WTC11 (cell line): ENCODE measurements around the gene SCEL. TPM values are rescaled to one million over a fixed set of nuclear protein-coding genes. Genes with fewer than 3 reads are reported as not detected.

Experiments
- ATAC-seq: fragments of 200-7000 bp; cut with Tn5 transposase; 2 replicates; pipeline ENCODE4 v1.10.0; 2021; ENCODE audit warnings: mild to moderate bottlenecking, moderate library complexity
- CTCF ChIA-PET: fragments of 300-600 bp; sonication (Branson Sonifier 250); formaldehyde crosslinking; loops from one replicate; lab custom pipeline; 2021; ENCODE audit warnings: antibody characterized with exemption; lab: Charles Lee
- POLR2A ChIA-PET: fragments of 350-600 bp; sonication (Branson Sonifier 250); formaldehyde crosslinking; loops from one replicate; lab custom pipeline; 2021; ENCODE audit warnings: antibody characterized with exemption; lab: Charles Lee
- DNase-seq: peaks from one replicate; pipeline ENCODE4 v3.0.0; 2021; ENCODE audit warnings: low spot score
- H3K27ac Mint-ChIP-seq: 2 replicates; pipeline ENCODE4 v1.8.0; 2021; ENCODE audit warnings: mixed read lengths
- H3K27me3 Mint-ChIP-seq: 2 replicates; pipeline ENCODE4 v1.8.0; 2021; ENCODE audit warnings: low read depth, mild to moderate bottlenecking, moderate library complexity, mixed read lengths
- H3K36me3 Mint-ChIP-seq: 2 replicates; pipeline ENCODE4 v1.8.0; 2021; ENCODE audit warnings: mixed read lengths
- H3K4me1 Mint-ChIP-seq: 2 replicates; pipeline ENCODE4 v1.8.0; 2022; ENCODE audit warnings: mixed read lengths
- H3K4me3 Mint-ChIP-seq: 2 replicates; pipeline ENCODE4 v1.8.0; 2021; ENCODE audit warnings: mild to moderate bottlenecking, moderate library complexity, mixed read lengths
- H3K9me3 Mint-ChIP-seq: 2 replicates; pipeline ENCODE4 v1.8.0; 2021; ENCODE audit warnings: mixed read lengths
- CREB1 ChIP-seq: sonication (generic); formaldehyde crosslinking; IDR thresholded peaks from 2 replicates; pipeline ENCODE4 v1.8.0; 2023; ENCODE audit warnings: mild to moderate bottlenecking, missing genetic modification reagents
- ETV6 ChIP-seq: sonication (generic); formaldehyde crosslinking; IDR thresholded peaks from 2 replicates; pipeline ENCODE4 v1.8.1; 2022; ENCODE audit warnings: mild to moderate bottlenecking, missing genetic modification reagents
- HMGA2 ChIP-seq: fragments of 250-450 bp; sonication (Bioruptor Pico); IDR thresholded peaks from 2 replicates; pipeline ENCODE4 v1.4.0; 2021; ENCODE audit warnings: mild to moderate bottlenecking, moderate library complexity
- HMGXB4 ChIP-seq: sonication (generic); formaldehyde crosslinking; IDR thresholded peaks from 2 replicates; pipeline ENCODE4 v1.8.1; 2023; ENCODE audit warnings: mild to moderate bottlenecking, moderate library complexity, missing genetic modification reagents
- MYBL2 ChIP-seq: sonication (generic); formaldehyde crosslinking; IDR thresholded peaks from 2 replicates; pipeline ENCODE4 v1.8.1; 2023; ENCODE audit warnings: mild to moderate bottlenecking, moderate library complexity, missing genetic modification reagents
- NFATC4 ChIP-seq: fragments of 250-450 bp; sonication (Bioruptor Pico); IDR thresholded peaks from 2 replicates; pipeline ENCODE4 v1.9.0; 2021; ENCODE audit warnings: mild to moderate bottlenecking
- NR3C1 ChIP-seq: sonication (generic); formaldehyde crosslinking; conservative IDR thresholded peaks from 2 replicates; pipeline ENCODE4 v1.8.1; 2023; ENCODE audit warnings: low read depth, mild to moderate bottlenecking, missing genetic modification reagents
- PRRX2 ChIP-seq: fragments of 250-450 bp; sonication (Bioruptor Pico); IDR thresholded peaks from 2 replicates; pipeline ENCODE4 v1.8.0; 2021; ENCODE audit warnings: mild to moderate bottlenecking
- RORB ChIP-seq: fragments of 250-450 bp; sonication (Bioruptor Pico); IDR thresholded peaks from 2 replicates; pipeline ENCODE4 v1.9.0; 2021; ENCODE audit warnings: mild to moderate bottlenecking
- SP1 ChIP-seq: sonication (generic); formaldehyde crosslinking; conservative IDR thresholded peaks from 2 replicates; pipeline ENCODE4 v1.8.1; 2022; ENCODE audit warnings: missing genetic modification reagents
- TEAD1 ChIP-seq: sonication (generic); formaldehyde crosslinking; IDR thresholded peaks from 2 replicates; pipeline ENCODE4 v1.8.0; 2022; ENCODE audit warnings: mild to moderate bottlenecking, missing genetic modification reagents
- ZNF263 ChIP-seq: sonication (generic); formaldehyde crosslinking; IDR thresholded peaks from 2 replicates; pipeline ENCODE4 v1.8.1; 2022; ENCODE audit warnings: low read depth, mild to moderate bottlenecking, moderate library complexity, missing genetic modification reagents
- ZNF425 ChIP-seq: fragments of 250-450 bp; sonication (Bioruptor Pico); conservative IDR thresholded peaks from 2 replicates; pipeline ENCODE4 v1.9.0; 2021; ENCODE audit warnings: mild to moderate bottlenecking
- total RNA-seq: library from RNA; stranded (reverse); gene quantifications from 3 replicates; pipeline ENCODE4 v1.2.3, GENCODE V29; 2021
- TF ChIP-seq, protein P1 (sequence below): sonication (generic); formaldehyde crosslinking; IDR thresholded peaks from 2 replicates; pipeline ENCODE4 v1.8.1; 2022; ENCODE audit warnings: mild to moderate bottlenecking, missing genetic modification reagents, moderate library complexity, borderline replicate concordance
- TF ChIP-seq, protein P2 (sequence below): sonication (generic); formaldehyde crosslinking; IDR thresholded peaks from 2 replicates; pipeline ENCODE4 v1.8.1; 2023; ENCODE audit warnings: mild to moderate bottlenecking, missing genetic modification reagents
- TF ChIP-seq, protein P3 (sequence below): sonication (generic); formaldehyde crosslinking; conservative IDR thresholded peaks from 2 replicates; pipeline ENCODE4 v1.8.1; 2023; ENCODE audit warnings: mild to moderate bottlenecking, low read depth, missing genetic modification reagents, moderate library complexity
- TF ChIP-seq, protein P4 (sequence below): sonication (generic); formaldehyde crosslinking; IDR thresholded peaks from 2 replicates; pipeline ENCODE4 v1.8.0; 2023; ENCODE audit warnings: missing genetic modification reagents
- TF ChIP-seq, protein P5 (sequence below): fragments of 250-450 bp; sonication (Bioruptor Pico); IDR thresholded peaks from 2 replicates; pipeline ENCODE4 v1.8.0; 2021; ENCODE audit warnings: mild to moderate bottlenecking

The SCEL gene
- total RNA-seq, 1 experiment from 2014 or later, result not detected

DNA sequence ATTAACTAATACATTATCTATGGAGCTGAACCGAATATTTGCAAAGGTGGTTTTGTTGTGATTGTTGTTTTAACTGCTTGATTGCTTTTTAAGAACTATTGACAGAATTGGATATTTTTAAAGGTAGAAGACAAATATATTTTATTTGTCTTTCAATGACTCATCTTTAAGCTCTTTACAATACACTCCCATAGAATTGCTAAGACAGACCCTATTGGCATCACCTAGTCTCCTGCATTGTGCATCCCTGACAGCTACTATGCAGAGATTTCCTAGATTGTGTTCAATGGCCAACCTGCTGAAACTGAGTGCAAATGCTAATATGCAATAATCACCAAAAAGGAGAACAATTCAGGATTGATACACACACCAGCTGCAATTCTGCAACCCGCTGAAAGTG lies 19.7 kb upstream of the SCEL start (continued):
- TF ChIP-seq, protein P1, sequence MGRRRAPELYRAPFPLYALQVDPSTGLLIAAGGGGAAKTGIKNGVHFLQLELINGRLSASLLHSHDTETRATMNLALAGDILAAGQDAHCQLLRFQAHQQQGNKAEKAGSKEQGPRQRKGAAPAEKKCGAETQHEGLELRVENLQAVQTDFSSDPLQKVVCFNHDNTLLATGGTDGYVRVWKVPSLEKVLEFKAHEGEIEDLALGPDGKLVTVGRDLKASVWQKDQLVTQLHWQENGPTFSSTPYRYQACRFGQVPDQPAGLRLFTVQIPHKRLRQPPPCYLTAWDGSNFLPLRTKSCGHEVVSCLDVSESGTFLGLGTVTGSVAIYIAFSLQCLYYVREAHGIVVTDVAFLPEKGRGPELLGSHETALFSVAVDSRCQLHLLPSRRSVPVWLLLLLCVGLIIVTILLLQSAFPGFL (CRISPR knock-in tag), result no peak
- TF ChIP-seq ETV6 (no peak), ZNF263 (CRISPR knock-in tag) (no peak)

- Mint-ChIP-seq H3K27me3 (no peaks in the 10 kb centered on the region), H3K4me3 (no peak overlapping the region), H3K9me3 (no peaks in the 10 kb centered on the region), H3K36me3 (no peaks in the 10 kb centered on the region), H3K27ac (no peak overlapping the region; the same call in 1 of the 2 replicates), H3K4me1 (peaks cover 7% of the 10 kb centered on the region)
- POLR2A ChIA-PET, result interaction anchor here (0.6 kb wide), 1 partner anchor 139 kb away, joined by 8 read pairs; no protein-coding TSS in a partner anchor
- TF ChIP-seq MYBL2 (CRISPR knock-in tag) (no peak), HMGA2 (CRISPR knock-in tag) (no peak), ZNF425 (CRISPR knock-in tag) (no peak), PRRX2 (CRISPR knock-in tag) (no peak), SP1 (CRISPR knock-in tag) (no peak), HMGXB4 (CRISPR knock-in tag) (no peak), CREB1 (CRISPR knock-in tag) (no peak), TEAD1 (CRISPR knock-in tag) (no peak), NFATC4 (no peak), RORB (CRISPR knock-in tag) (no peak), NR3C1 (CRISPR knock-in tag) (no peak)
- TF ChIP-seq, protein P2, sequence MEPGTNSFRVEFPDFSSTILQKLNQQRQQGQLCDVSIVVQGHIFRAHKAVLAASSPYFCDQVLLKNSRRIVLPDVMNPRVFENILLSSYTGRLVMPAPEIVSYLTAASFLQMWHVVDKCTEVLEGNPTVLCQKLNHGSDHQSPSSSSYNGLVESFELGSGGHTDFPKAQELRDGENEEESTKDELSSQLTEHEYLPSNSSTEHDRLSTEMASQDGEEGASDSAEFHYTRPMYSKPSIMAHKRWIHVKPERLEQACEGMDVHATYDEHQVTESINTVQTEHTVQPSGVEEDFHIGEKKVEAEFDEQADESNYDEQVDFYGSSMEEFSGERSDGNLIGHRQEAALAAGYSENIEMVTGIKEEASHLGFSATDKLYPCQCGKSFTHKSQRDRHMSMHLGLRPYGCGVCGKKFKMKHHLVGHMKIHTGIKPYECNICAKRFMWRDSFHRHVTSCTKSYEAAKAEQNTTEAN (CRISPR knock-in tag), result no peak
- TF ChIP-seq, protein P3, sequence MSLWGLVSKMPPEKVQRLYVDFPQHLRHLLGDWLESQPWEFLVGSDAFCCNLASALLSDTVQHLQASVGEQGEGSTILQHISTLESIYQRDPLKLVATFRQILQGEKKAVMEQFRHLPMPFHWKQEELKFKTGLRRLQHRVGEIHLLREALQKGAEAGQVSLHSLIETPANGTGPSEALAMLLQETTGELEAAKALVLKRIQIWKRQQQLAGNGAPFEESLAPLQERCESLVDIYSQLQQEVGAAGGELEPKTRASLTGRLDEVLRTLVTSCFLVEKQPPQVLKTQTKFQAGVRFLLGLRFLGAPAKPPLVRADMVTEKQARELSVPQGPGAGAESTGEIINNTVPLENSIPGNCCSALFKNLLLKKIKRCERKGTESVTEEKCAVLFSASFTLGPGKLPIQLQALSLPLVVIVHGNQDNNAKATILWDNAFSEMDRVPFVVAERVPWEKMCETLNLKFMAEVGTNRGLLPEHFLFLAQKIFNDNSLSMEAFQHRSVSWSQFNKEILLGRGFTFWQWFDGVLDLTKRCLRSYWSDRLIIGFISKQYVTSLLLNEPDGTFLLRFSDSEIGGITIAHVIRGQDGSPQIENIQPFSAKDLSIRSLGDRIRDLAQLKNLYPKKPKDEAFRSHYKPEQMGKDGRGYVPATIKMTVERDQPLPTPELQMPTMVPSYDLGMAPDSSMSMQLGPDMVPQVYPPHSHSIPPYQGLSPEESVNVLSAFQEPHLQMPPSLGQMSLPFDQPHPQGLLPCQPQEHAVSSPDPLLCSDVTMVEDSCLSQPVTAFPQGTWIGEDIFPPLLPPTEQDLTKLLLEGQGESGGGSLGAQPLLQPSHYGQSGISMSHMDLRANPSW (CRISPR knock-in tag), result no peak
- TF ChIP-seq, protein P4, sequence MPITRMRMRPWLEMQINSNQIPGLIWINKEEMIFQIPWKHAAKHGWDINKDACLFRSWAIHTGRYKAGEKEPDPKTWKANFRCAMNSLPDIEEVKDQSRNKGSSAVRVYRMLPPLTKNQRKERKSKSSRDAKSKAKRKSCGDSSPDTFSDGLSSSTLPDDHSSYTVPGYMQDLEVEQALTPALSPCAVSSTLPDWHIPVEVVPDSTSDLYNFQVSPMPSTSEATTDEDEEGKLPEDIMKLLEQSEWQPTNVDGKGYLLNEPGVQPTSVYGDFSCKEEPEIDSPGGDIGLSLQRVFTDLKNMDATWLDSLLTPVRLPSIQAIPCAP (CRISPR knock-in tag), result no peak
- TF ChIP-seq, protein P5, sequence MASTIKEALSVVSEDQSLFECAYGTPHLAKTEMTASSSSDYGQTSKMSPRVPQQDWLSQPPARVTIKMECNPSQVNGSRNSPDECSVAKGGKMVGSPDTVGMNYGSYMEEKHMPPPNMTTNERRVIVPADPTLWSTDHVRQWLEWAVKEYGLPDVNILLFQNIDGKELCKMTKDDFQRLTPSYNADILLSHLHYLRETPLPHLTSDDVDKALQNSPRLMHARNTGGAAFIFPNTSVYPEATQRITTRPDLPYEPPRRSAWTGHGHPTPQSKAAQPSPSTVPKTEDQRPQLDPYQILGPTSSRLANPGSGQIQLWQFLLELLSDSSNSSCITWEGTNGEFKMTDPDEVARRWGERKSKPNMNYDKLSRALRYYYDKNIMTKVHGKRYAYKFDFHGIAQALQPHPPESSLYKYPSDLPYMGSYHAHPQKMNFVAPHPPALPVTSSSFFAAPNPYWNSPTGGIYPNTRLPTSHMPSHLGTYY (CRISPR knock-in tag), result no peak
- ATAC-seq, result peak; percentile 67
- CTCF ChIA-PET, result interaction anchor here (0.8 to 1.0 kb wide), 3 partner anchors 38 to 467 kb away, joined by 3 read pairs; no protein-coding TSS in a partner anchor
- DNase-seq, result no peak
These were observed 19.1 kb upstream of the SCEL start for GRCh38 chr13:77516342-77516789.
